Heart left ventricle (tissue), 16 donors: ENCODE results near the gene TRPM3. TPM values are rescaled to one million over a fixed set of nuclear protein-coding genes. Genes with fewer than 3 reads are reported as not detected.

Experiments used
- ATAC-seq, 4 donors: fragments of 200-7000 bp; cut with Tn5 transposase; one replicate each; pipeline ENCODE4 v1.9.1; 2020 to 2022; ENCODE audit warnings: moderate library complexity in 4 of 4, mild to moderate bottlenecking in 3 of 4, moderate number of reproducible peaks in 1 of 4
- DNase-seq, 5 donors: peaks; one replicate each; pipeline ENCODE4 v3.0.0-alpha.2; 2020
- H3K27ac ChIP-seq, 12 donors: fragments of 200-600 bp; sonication (generic) in 4 of 12; one replicate each; pipeline versions ENCODE4 v1.5.0 to v1.8.0; 2016 to 2022; ENCODE audit warnings: mild to moderate bottlenecking in 2 of 12
- H3K27me3 ChIP-seq, 9 donors: fragments of 200-600 bp; sonication (generic) in 2 of 9; one replicate each; pipeline versions ENCODE4 v1.5.1 to v1.8.0; 2016 to 2022; ENCODE audit warnings: mild to moderate bottlenecking in 3 of 9
- H3K36me3 ChIP-seq, 9 donors: fragments of 200-600 bp; sonication (generic) in 2 of 9; one replicate each; pipeline versions ENCODE4 v1.5.0 to v1.8.0; 2018 to 2022; ENCODE audit warnings: mild to moderate bottlenecking in 2 of 9
- H3K4me1 ChIP-seq, 12 donors: fragments of 200-600 bp; sonication (generic) in 4 of 12; one replicate each; pipeline versions ENCODE4 v1.5.0 to v1.8.0; 2016 to 2022; ENCODE audit warnings: mild to moderate bottlenecking in 3 of 12
- H3K4me3 ChIP-seq, 12 donors: fragments of 200-600 bp; sonication (generic) in 4 of 12; one replicate each; pipeline versions ENCODE4 v1.5.0 to v1.8.0; 2017 to 2022; ENCODE audit warnings: mild to moderate bottlenecking in 9 of 12, moderate library complexity in 4 of 12
- H3K9me3 ChIP-seq, 12 donors: fragments of 200-600 bp; sonication (generic) in 4 of 12; one replicate each; pipeline versions ENCODE4 v1.5.0 to v1.8.0; 2016 to 2022; ENCODE audit warnings: mild to moderate bottlenecking in 1 of 12
- CTCF ChIP-seq, 12 donors: fragments of 200-600 bp; sonication (generic) in 4 of 12; IDR thresholded peaks; one replicate each; pipeline versions ENCODE4 v1.5.0 to v1.8.0; 2018 to 2022; ENCODE audit warnings: antibody characterized with exemption in 12 of 12, mild to moderate bottlenecking in 5 of 12
- POLR2A ChIP-seq, 2 donors: fragments of 450-650 bp; IDR thresholded peaks; one replicate each; pipeline ENCODE4 v1.6.1; 2017; ENCODE audit warnings: antibody characterized with exemption in 2 of 2, mild to moderate bottlenecking in 2 of 2, moderate library complexity in 2 of 2
- WGBS, 4 donors: extraction: QIAGEN DNeasy Blood & Tissue Kit in 2 of 4; methylation state at CpG; one replicate each; pipeline versions ENCODE4 v1.1.5 to v1.1.7; 2013 to 2018; 5-methylcytosine and 5-hydroxymethylcytosine counted together
- intact Hi-C, 10 donors: fragments of 100-400 bp; cut with DNase I; formaldehyde crosslinking; loops; one replicate each; pipeline versions ENCODE4 v1.11.1 to v1.14.2; 2022
- polyA plus RNA-seq, 2 donors: library from polyadenylated mRNA; stranded (reverse); fragments of 200-250 nt; gene quantifications; one replicate each; pipeline ENCODE4 v1.2.3, GENCODE V29; 2013
- total RNA-seq, 9 donors: library from RNA; depleted of rRNA in 2 of 9; stranded (reverse); fragments of >200 nt in 2 of 9; fragmentation: NEBNext Ultra II Directional in 3 of 9; extraction: Animal tissue kit (Norgen Biotek cat#: 25700) in 3 of 9; gene quantifications; one replicate each; pipeline versions ENCODE4 v1.1.0 to v1.2.4, GENCODE V29; 2016 to 2023
- donor health status: ischemic (EF 13 %, LVEDD 7.1; RV severe dilation, severe dysfunction).
- donor health status: healthy with polysubstance abuse.
- donor health status: DM: no; HTN: yes; CAD: no.
- donor health status: DM: no; HTN: no; CAD: no.
- donor health status: ischemic (EF 25% LVEDD 6.9; RV normal size, moderate dysfunction).
- donor health status: ischemic (EF 25% LVEDD 5.7; RV mildly dilated, moderate dysfunction).
- donor health status: healthy.
- donor health status: DM: yes; HTN: yes; CAD: no.
- donor health status: ischemic (EF 35%, LVEDD 5.7; RV mildly dilated, moderate dysfunction).
- donor health status: nonischemic (EF 11% LVEDD 7.7; RV severe dilation, severe dysfunction).
- donor health status: DM: yes; HTN: yes; CAD: no.
- donor health status: PGD.
- donor health status: ischemic (EF 29% LVEDD 5.4; RV normal size, mild dysfunction).
- donor health status: nonischemic (EF 23%, LVEDD 6.1; RV moderate dilation, normal function).

TRPM3 gene
- total and polyA plus RNA-seq, 11 donors: 0.02 to 0.91 (median 0.10) TPM; not detected in 1

- intact Hi-C loops: loop anchor here in 6 of 10 donors (2.0 to 10.0 kb wide), 6 partner anchors 102 to 133 kb away; no protein-coding TSS in a partner anchor
- Histone ChIP-seq H3K4me3 (no peak overlapping the region), H3K9me3 (no peaks in the 10 kb centered on the region), H3K27ac (peak overlapping the region; percentile 14 to 95 (median 72)), H3K27me3 (no peaks in the 10 kb centered on the region), H3K36me3 (no peaks in the 10 kb centered on the region), H3K4me1 (peaks cover 26 to 74% (median 53%) of the 10 kb centered on the region in 12 donors)
- DNase-seq: peak in 4 of 5 donors; percentile 40 to 75 (median 68)
- 31 to 42% (median 36%) methylated on average over 5 of the region's 5 CpGs for WGBS, 4 donors
- TF ChIP-seq POLR2A (IDR thresholded peaks at IDR 0.05) (no peak), CTCF (IDR thresholded peaks at IDR 0.05) (no peak)
- peak in 3 of 4 donors; percentile 58 to 61 (median 58) for ATAC-seq
These were observed 636.1 kb downstream of the TRPM3 start for GRCh38 chr9:70485273-70485858.

GRCh38 chr9:70484232-70485130, 636.9 kb downstream of the TRPM3 start:
- intact Hi-C loops: loop anchor here (1.0 to 10.0 kb wide), 9 partner anchors 47 to 132 kb away; partner anchors contain the start of gene KLF9 (in 2 of the 10)
- ATAC-seq (peak; percentile 45 to 74 (median 69)), DNase-seq (peak in 2 of 5 donors; percentile 48 to 56)
- Histone ChIP-seq H3K9me3 (no peaks in the 10 kb centered on the region), H3K36me3 (no peaks in the 10 kb centered on the region), H3K27me3 (no peaks in the 10 kb centered on the region), H3K4me1 (peaks cover 30 to 83% (median 62%) of the 10 kb centered on the region in 12 donors), H3K4me3 (no peak overlapping the region), H3K27ac (peak overlapping the region; percentile 14 to 95 (median 72))
- WGBS, 4 donors: 38 to 48% (median 42%) methylated on average over 8 of the region's 8 CpGs
- TF ChIP-seq CTCF (IDR thresholded peaks at IDR 0.05): peak; percentile 59 to 88 (median 79)
- no peak for TF ChIP-seq POLR2A (IDR thresholded peaks at IDR 0.05)

- Histone ChIP-seq H3K27me3 (no peaks in the 10 kb centered on the region), H3K36me3 (no peaks in the 10 kb centered on the region), H3K4me3 (no peak overlapping the region), H3K27ac (peak overlapping the region; percentile 86 to 97 (median 92)), H3K9me3 (no peaks in the 10 kb centered on the region), H3K4me1 (peaks cover 29 to 92% (median 67%) of the 10 kb centered on the region in 12 donors)
- DNase-seq: no peak
- no peak for ATAC-seq
- intact Hi-C loops: loop anchor here in 8 of 10 donors (2.0 to 10.0 kb wide), 8 partner anchors 44 to 129 kb away; partner anchors contain the start of gene KLF9 (in 2 of the 8)
- WGBS, 4 donors: 89 to 95% (median 92%) methylated on average over 1 of the region's 1 CpG
- TF ChIP-seq CTCF (IDR thresholded peaks at IDR 0.05): no peak
- TF ChIP-seq POLR2A (IDR thresholded peaks at IDR 0.05): no peak
These were observed 640.0 kb downstream of the TRPM3 start for GRCh38 chr9:70481471-70481870.
